NT2/D1 (cell line): Measurements from ENCODE around the gene PARL.

Experiments used
- SUZ12 ChIP-seq: IDR thresholded peaks from 2 replicates; pipeline ENCODE4 v1.6.1; 2011; ENCODE audit not compliant: insufficient read length, insufficient read depth; ENCODE audit errors: extremely low read depth
- YY1 ChIP-seq: IDR thresholded peaks from 2 replicates; pipeline ENCODE4 v1.6.1; 2011; ENCODE audit not compliant: insufficient read length, insufficient read depth
- ZNF274 ChIP-seq: IDR thresholded peaks from 2 replicates; pipeline ENCODE4 v1.6.1; 2011; ENCODE audit warnings: mild to moderate bottlenecking, low read depth, low read length

DNA sequence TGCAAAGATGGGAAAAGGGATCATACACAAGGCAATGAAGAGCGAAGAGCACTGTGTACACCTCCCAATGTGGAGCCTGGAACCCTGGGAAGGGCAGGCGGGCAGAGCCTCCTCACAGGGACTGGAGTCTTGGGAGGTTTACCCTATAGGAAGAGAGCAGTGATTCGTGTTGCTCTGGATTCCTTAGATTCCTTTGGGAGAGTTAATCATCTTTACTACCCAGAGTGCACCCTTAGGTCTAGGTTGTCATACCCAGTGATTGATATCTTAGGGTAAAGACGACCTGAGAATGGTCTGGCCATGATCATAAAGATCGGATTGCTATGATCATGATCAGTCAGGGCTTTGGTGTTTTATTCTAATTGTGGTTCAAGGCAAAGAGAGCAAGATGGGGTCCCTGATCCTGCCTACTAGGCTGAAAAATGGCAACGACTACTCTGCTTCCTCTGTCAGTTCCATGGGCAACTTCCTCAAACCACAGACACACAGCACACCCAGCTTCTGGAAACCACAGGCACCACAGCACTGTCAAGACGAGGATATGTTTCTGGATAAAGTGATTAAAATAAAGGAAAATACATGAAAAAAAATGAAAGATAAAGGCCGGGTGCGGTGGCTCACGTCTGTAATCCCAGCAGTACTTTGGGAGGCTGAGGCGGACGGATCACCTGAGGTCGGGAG is 38.9 kb downstream of the PARL start:
- TF ChIP-seq YY1 (no peak), SUZ12 (no peak), ZNF274 (no peak)
